G401.6 (cell line): ENCODE data around the gene FER.
A peak's percentile ranks its signal among the peaks of the same experiment; 100 is the strongest.
"Not testable (repeated sequence)": the region's sequence is repeated elsewhere in the genome, so short reads cannot be mapped to it uniquely, and the experiment has no call there.

Source experiments
- FAIRE-seq: peaks from 2 replicates; lab custom pipeline; 2012; peaks lifted over from hg19 to GRCh38; lab: Jason Lieb, UNC

Gene FER

GRCh38 chr5:108747111-108747773 is 455 bp upstream of the FER start:
- FAIRE-seq, result peak; percentile 88

- FAIRE-seq, result peak; percentile 99
Measured at GRCh38 chr5:108748401-108749127, 867 bp downstream of the FER start.

GRCh38 chr5:108749128-108749861 is 1.6 kb downstream of the FER start:
- FAIRE-seq, result no peak

- FAIRE-seq, result no peak
Measured at GRCh38 chr5:108753331-108753730, 5.6 kb downstream of the FER start.

GRCh38 chr5:108753877-108754276 is 6.2 kb downstream of the FER start:
- no peak for FAIRE-seq

- no peak for FAIRE-seq
Measured at GRCh38 chr5:108760512-108760911, 12.8 kb downstream of the FER start.

GRCh38 chr5:108762660-108763059 is 15.0 kb downstream of the FER start:
- FAIRE-seq, result no peak

- FAIRE-seq, result no peak
Measured at GRCh38 chr5:108763222-108763916, 15.7 kb downstream of the FER start.

GRCh38 chr5:108765647-108766046 is 17.9 kb downstream of the FER start:
- no peak for FAIRE-seq

GRCh38 chr5:108766916-108767315 is 19.2 kb downstream of the FER start:
- FAIRE-seq, result not testable (repeated sequence)

GRCh38 chr5:108769352-108769751 is 21.7 kb downstream of the FER start:
- FAIRE-seq, result no peak

- FAIRE-seq, result no peak
Measured at GRCh38 chr5:108772626-108773025, 24.9 kb downstream of the FER start.

GRCh38 chr5:108773330-108773729 is 25.6 kb downstream of the FER start:
- FAIRE-seq, result no peak

GRCh38 chr5:108774079-108774478 is 26.4 kb downstream of the FER start:
- not testable (repeated sequence) for FAIRE-seq

- FAIRE-seq, result not testable (repeated sequence)
Measured at GRCh38 chr5:108777582-108777981, 29.9 kb downstream of the FER start.

GRCh38 chr5:108784577-108784976 is 36.9 kb downstream of the FER start:
- not testable (repeated sequence) for FAIRE-seq

- FAIRE-seq, result no peak
Measured at GRCh38 chr5:108786806-108787483, 39.2 kb downstream of the FER start.

GRCh38 chr5:108788142-108788541 is 40.4 kb downstream of the FER start:
- no peak for FAIRE-seq

GRCh38 chr5:108793207-108793606 is 45.5 kb downstream of the FER start:
- FAIRE-seq, result no peak

GRCh38 chr5:108794349-108794748 is 46.7 kb downstream of the FER start:
- FAIRE-seq, result not testable (repeated sequence)

GRCh38 chr5:108797396-108797795 is 49.7 kb downstream of the FER start:
- no peak for FAIRE-seq

GRCh38 chr5:108797986-108798385 is 50.3 kb downstream of the FER start:
- FAIRE-seq, result no peak
